Activated T-cell treated with anti-CD3 and anti-CD28 coated beads for 48 hours (primary cell): ENCODE measurements around the gene TTBK1.

Experiments
- DNase-seq: peaks from one replicate; pipeline ENCODE4 v3.0.0-alpha.2; 2020; ENCODE audit warnings: low read depth

TTBK1 gene

DNA sequence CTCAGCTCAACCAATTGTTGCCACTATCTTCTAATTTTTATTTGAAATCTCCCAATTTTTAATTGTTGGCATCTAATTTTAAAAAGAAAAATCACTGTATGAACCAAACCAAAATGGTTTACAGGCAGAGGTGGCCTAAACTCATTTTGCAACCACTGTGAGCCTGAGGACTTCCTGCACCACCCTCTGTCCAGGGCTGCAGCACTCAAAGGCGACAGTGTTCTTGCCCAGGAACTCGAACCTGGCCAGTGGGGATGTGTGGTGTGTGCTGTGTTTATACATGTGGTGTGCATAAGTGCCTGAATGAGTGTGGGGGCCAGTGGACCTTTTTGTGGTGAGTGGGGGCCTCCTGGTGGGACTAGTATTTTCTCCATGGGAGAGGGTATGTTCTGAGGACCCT is 30.4 kb downstream of the TTBK1 start:
- DNase-seq: no peak

DNA sequence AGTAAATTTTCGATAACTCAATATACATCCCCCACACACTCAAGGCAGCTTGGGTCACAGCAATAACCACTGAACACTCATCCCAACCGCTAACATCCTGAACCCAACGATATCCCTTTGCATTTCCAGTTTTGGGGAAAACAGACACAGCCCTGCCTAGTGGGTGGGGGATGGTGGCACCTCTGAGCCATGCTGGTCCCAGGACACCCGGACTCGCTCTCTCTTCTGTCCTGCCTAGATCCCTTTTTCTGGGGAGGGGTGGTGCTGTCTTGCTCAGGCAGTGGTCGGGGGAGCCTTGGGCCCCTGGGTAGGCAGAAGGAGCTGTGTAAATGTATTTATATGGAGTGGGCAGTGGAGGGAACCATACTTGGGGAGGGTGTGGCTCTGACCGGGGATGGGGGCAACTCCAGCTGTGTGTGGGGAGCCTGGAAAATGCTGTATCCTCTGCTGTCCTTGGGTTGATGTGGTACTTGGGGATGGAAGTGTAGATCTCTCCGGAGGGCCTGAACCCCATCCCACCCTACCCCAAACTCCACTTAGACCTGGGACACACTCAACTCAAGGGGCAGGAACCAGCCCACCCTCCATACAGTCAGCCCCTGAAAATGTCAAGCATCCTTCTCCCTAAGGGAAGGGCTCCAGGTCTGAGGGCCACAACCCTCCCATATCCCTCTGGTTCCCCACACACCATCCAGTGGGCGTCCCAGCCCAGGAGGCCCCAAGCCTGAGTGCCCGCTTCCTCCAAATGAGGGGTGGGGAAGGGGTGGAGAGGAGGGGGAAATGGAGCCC is 31.0 kb downstream of the TTBK1 start:
- DNase-seq: no peak

DNA sequence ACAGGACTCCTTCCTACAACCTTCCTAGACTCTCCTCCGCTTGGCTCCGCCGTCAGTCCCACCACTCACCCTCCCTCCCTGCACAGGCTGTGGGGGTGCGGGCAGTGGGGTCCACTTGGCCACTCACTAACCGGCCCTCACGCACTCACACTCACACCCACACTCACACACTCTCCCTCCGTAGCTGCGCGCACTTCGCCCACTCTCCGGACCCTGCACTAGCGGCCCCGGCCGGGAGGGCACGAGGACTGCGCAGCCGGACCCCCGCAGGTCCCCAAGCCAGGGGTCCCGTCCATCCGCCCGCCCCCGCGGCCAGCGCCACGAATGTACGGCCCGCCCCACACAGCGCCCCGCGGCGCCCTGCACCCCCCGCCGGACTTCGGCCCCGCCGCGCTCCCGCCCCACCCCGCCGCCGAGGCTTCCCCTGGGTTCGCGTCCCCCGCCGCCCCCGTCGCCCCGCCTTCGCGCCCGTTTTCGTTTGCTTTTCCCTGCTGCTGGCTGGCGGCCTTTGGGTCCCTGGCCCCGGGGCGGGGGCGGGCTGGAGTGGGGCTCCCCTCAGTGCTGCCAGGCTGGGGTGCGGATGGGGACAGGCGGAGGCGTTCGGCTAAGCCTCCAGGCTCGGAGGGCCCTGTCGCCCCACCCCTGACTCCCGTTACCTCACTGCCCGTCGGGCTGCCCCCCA is 31.8 kb downstream of the TTBK1 start:
- no peak for DNase-seq

DNA sequence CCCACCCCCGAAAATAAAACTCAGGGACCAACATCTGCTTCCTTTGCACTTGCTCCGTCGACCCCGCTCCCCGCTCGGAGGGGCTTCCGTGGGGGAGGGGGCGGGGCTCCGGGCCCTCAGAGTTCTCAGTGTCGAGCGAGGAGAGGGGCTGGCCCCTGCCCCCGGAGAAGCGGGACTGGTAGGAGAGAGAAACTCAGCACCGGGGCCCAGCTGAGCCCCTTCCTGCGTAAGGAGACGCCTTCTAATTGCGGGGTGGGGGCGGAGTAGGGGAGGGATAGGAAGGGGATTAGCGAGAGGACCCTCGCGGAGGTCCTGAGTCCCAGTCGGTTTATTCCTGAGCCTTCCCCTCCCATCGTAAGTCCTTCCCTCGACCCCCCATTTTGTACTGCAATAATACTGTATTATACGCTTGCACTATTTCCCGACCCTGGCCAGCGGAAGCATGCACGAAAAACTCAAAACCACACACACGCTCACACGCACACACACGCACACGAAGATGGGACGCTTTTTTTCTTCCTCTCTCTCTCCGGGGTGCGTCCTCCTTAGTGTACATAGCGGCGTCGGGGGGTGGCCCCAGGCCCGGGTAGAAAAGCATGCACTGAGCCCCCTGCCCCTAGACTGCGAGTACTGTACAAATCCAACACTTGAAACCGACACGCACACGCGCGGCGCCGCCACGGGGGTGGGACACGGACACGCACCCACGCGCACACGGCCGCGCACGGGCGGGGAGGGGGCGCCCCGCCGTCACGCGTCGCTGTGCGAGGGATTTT is 32.7 kb downstream of the TTBK1 start:
- DNase-seq: no peak

DNA sequence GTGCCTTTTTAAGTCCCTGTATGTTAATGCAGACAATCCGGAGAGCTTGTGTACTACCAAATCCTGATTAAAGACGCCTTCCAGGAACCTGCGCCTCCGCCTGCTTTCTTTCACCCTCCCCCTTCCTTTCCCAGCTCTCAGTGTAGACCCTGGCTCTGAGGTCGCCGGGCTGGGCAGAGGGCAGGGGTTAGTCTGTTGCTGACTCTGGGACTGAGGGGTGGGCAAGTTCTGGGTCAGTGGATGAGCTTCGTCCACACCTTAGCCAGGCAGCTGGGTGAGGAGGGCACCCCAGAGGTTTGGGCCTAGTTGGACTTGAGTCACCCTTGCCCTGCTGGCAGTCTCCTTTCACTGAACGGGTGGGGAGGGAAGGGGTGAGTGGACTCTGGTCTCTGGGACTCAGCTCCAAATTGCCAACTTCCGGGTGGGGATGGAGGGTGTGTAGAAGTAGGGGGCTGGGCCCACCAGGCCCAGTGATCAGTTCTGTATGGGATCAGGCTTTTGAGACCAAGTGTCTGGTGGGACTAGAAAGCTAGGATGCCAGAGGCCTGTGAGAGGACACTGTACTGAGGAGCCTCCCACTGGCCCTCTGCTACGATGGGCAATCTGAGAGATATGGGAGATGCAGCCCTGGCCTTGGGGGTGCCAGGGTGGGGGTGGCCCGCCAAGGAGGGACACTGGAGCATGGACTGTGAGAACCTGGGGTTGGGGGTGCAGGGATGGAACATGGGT is 33.5 kb downstream of the TTBK1 start:
- DNase-seq: no peak

DNA sequence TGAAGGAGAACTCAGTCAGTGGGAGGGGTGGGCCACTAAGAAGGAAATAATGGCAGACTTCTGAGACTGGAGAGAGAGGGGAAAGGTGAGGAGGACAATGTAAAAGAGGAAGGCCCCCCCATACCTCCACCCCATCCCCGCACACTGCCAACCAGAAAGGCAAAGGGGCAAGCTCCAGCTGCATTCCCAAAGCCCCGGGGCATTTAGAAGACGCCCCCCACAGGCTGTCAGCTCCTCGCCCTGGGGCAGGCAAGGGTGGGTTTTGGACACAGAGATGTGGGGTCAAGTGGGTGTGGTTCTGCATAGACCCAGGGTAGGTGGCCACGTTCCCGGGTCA is 34.0 kb downstream of the TTBK1 start:
- no peak for DNase-seq

DNA sequence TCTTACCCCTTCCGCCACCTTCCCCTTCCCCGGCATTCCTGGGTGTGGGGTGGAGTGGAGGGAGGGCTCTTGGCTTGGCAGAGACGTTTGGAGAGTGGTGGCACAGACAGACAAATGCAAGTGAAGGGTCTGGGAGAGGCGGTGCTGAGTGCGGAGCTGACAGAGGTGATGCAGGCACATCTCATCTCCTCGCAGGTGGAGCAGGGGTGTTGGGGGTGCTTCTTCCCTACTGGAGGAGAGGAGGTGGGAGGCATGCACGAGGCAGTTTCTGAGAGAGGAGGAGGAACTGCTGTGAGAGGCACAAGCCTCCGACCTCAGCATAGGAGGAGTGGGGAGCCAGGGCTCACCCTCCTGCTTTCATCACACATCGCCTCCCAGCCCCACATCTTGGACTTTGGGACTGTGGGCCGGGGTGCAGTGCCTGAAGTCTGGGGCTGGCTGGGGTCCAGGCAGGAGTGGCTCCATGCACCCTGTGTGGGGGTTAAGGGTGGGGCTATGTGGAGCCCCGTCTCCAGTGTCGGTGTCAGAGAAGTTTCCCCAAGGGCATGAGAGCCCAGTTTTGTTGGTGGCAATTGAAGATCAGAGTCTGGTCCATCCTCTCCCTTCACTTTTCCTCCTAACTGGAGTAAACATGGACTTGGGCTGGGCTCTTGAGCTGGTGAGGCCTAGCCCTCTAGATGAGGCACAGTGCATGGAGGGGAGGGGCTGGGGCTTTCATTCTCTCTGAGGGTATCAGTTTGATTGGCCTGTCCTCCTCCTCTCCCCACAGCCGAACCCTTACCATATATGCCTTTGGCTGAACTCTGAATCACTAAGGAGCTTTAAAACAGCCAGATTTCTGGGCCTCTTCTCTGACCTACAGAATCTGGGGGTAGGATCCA is 34.6 kb downstream of the TTBK1 start:
- no peak for DNase-seq

DNA sequence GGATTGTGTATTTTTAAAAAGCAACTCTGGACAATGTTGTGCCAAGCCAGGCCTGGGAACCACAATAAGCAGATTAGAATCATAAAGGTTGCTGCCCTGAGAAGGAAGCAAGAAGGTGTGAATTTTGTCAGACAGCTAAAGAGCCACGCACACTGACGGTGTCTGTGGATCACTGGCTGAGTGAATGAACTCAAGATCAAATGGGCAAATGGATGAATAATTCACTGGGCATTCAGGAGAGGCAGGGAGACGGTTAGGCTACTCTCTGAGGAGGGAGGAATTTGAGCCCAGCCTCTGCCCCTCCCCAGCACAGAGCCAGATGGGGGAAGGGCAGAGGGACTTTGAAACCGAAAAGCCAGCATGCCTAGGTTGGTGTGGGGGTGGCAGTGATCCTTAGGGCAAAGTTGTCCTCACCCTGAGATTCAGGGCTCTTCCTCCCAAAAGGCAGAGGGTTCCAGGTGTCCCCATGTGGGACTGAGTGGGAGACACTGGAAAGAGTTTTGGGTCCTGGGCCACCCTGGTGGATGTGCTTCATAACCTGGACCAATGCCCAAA is 35.3 kb downstream of the TTBK1 start:
- DNase-seq: no peak

DNA sequence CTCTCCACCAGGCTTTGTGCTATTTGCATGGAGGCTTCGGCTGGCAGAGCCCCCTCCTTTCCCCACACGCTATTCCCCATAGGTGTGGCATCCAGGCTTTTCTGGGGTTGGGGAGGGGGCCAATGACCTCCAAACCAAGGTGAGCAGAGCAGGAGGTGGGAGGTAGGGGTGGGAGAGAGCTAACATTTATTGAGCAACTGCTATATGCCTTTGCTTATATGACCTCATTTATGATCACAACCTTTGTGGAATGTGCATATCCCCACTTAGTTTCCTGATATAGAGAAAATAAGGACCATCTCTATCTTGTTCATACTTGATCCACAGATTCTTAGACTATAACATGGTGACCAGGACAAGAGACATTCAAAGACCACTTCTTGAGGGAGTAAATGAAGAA is 37.0 kb downstream of the TTBK1 start:
- no peak for DNase-seq

DNA sequence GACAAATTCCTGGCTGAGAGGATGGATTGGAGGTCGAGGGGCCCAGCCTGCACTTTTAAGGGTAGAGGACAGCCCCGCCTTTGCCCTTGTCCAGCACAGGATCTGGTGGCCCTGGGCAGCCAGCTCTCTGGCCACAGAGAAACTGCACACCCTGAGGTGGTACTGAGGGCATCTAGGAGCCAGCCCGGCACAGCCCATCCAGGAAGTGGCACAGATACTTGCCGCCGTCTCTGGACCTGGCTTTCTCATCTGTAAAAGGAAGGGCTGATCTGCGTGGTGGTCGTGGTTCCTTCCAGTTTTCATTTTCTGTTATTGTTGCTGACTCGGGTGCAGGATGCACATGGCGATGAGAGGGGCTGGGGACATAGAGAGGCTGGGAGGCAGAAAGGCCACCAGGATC is 38.8 kb downstream of the TTBK1 start:
- DNase-seq: no peak

DNA sequence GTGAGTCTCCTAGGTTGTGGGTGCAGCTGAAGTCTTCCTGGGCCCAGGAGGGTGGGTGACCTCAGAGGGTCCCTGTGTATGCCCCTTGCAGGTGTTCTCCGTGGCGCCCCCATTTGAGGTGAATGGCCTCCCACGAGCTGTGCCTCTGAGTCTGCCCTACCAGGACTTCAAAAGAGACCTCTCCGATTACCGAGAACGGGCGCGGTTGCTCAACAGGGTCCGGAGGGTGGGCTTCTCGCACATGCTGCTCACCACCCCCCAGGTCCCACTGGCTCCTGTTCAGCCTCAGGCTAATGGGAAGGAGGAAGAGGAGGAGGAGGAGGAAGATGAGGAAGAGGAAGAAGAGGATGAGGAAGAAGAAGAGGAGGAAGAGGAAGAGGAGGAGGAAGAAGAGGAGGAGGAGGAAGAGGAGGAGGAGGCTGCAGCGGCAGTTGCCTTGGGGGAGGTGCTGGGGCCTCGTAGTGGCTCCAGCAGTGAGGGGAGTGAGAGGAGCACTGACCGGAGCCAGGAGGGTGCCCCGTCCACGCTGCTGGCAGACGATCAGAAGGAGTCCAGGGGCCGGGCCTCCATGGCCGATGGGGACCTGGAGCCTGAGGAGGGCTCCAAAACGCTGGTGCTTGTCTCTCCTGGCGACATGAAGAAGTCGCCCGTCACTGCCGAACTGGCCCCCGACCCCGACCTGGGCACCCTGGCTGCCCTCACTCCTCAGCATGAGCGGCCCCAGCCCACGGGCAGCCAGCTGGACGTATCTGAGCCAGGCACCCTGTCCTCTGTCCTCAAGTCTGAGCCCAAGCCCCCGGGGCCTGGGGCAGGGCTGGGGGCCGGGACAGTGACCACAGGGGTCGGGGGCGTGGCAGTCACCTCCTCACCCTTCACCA is 39.6 kb downstream of the TTBK1 start:
- DNase-seq: no peak

DNA sequence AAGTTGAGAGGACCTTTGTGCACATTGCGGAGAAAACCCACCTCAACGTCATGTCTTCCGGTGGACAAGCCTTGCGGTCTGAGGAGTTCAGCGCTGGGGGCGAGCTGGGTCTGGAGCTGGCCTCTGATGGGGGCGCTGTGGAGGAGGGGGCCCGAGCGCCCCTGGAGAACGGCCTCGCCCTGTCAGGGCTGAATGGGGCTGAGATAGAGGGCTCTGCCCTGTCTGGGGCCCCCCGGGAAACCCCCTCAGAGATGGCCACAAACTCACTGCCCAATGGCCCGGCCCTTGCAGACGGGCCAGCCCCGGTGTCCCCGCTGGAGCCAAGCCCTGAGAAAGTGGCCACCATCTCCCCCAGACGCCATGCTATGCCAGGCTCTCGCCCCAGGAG is 40.2 kb downstream of the TTBK1 start:
- DNase-seq: no peak

DNA sequence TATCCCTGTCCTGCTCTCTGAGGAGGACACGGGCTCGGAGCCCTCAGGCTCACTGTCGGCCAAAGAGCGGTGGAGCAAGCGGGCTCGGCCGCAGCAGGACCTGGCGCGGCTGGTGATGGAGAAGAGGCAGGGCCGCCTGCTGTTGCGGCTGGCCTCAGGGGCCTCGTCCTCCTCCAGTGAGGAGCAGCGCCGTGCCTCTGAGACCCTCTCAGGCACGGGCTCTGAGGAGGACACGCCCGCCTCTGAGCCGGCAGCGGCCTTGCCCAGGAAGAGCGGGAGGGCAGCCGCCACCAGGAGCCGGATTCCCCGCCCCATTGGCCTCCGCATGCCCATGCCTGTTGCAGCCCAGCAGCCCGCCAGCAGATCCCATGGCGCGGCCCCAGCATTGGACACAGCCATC is 40.6 kb downstream of the TTBK1 start:
- no peak for DNase-seq

DNA sequence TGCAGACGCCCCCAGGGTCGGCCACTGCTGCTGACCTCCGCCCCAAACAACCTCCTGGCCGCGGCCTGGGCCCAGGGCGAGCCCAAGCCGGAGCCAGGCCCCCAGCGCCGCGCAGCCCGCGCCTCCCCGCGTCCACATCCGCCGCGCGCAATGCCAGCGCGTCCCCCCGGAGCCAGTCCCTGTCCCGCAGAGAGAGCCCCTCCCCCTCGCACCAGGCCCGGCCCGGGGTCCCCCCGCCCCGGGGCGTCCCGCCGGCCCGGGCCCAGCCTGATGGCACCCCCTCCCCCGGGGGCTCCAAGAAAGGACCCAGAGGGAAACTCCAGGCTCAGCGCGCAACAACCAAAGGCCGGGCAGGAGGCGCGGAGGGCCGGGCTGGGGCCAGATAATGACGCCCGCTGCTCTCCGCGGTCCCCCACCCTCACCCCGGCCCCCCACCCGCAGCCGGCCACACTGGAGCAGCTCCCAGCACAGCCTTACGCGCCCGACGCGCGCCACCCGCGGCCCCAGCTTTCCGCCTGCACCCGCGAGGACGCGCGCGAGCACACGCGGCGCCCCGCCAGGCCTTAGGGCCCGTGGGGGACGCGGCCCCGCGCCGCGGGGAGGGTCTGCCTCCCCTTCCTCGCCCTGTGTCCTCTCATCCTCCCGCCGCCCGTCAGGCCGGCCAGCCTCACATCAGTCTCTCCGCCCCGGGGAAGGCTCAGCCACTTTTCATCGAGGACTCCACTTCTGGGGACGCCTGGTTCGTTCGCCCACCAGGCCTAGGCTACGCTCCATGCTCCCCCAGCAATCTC is 41.9 kb downstream of the TTBK1 start:
- DNase-seq: no peak

DNA sequence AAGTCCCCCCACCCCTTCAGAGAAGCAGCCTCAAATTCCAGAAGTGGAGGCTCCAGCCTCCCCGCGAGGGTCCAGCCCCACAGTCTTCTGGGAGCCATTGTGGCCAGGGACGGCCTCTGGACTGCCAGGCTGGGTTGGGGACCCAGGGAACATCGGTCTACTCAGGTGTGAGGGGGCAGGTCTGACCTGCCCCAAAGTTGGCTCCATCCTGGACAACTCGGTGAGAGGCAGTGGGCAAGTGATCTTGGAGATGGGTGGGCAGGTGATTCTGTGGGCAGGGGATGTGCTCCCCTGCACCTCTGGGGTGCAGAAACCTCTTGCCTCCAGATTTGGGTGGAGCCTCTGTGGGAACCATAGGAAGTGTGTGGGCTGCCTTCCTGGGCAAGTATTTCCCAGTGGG is 42.6 kb downstream of the TTBK1 start:
- DNase-seq: no peak

DNA sequence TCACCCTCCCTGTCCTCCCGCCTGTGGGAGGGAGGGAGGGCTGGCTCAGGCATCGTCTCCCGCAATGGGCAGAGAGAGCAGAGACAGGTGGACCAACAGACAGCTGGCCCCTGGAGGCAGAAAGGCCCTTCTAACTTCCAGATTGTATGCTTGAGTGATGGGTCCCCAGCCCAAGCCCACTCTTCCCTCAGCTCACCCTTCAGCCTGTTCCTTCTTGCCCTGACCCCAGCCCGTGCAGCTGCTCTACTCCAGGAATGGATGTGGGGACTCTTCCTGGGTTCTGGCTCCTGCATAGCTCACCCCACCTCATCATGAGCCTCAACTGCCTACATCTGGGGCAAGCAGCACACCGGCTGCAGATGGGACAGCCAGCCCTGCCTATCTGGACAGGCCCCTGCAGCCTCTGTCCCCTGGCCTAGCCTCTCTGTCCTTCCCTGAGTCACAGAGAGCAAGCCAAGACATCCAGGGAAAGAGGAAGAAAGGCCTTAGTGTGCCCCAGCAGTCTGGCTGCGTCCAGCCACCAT is 43.2 kb downstream of the TTBK1 start:
- DNase-seq: no peak

DNA sequence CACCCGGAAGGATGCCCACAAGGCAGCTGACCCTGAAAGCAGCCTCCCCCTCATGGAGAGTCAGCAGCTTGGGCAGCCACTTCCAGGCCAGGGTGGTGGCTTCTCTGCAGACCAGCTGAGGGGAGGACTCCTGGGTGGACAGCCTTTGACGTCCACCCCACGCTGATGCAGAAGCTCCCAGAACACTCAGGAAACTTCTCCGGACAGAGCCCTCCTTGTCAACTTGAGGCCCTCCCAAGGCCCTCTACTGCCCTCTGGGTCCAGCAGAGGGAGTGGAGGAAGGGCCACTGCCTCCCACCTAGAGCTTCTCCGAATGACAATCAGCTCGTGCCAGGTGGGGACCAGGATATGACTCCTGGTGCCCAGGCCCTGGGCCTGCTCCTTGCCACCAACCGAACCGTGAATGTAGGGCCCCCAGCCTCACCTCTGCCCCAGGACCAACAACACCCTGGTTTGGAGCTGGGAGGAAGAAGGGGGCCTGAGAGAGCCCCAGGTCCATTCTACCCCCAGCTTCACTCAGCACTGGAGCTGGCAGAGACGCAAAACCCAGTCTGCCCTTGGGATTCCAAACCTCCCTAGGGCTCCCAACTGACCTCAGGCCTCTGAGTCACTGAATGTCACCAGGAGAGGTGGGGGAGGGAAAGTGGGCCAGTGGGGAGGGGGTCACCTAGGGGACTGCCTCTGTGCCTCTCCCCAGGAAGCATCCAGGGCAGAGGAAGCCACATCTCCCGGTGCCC is 43.9 kb downstream of the TTBK1 start:
- DNase-seq: no peak
